ENCODE data around the gene MX2. TPM values are rescaled to one million over a fixed set of nuclear protein-coding genes. Genes with fewer than 3 reads are reported as not detected.

MX2 gene
- total RNA-seq, 1 donor from 2014 or later, result 0.26 TPM

DNA sequence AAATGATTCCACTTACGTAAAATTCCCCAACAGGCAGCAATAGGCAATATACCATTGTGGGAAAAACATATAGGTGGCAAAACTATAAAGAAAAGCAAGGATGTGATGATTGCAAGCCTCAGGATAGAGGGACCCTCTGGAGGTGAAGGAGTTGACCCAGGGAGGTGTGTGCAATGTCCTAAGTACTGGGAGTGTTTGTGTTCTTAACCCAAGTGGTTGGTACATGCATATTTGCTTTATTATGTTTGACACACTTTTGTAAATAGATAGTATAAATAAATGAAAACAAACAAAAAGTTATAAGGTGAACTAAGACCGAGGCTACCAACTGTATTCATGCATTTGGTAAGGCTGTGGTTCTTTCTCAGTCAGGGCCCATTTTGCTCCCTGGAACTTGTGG, 71.7 kb downstream of the MX2 start:
- DNase-seq (ENCODE audit: low read depth) (no peak), FAIRE-seq (no peak)
- TF ChIP-seq, protein P1, sequence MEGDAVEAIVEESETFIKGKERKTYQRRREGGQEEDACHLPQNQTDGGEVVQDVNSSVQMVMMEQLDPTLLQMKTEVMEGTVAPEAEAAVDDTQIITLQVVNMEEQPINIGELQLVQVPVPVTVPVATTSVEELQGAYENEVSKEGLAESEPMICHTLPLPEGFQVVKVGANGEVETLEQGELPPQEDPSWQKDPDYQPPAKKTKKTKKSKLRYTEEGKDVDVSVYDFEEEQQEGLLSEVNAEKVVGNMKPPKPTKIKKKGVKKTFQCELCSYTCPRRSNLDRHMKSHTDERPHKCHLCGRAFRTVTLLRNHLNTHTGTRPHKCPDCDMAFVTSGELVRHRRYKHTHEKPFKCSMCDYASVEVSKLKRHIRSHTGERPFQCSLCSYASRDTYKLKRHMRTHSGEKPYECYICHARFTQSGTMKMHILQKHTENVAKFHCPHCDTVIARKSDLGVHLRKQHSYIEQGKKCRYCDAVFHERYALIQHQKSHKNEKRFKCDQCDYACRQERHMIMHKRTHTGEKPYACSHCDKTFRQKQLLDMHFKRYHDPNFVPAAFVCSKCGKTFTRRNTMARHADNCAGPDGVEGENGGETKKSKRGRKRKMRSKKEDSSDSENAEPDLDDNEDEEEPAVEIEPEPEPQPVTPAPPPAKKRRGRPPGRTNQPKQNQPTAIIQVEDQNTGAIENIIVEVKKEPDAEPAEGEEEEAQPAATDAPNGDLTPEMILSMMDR (IDR thresholded peaks at IDR 0.05; ENCODE audit: insufficient read depth, low read length, severe bottlenecking), result no peak
- H3K27me3 ChIP-seq (ENCODE audit: control insufficient read depth, insufficient read depth, low read length), result no peaks in the 10 kb centered on the region
- H3K4me3 ChIP-seq (ENCODE audit: low read depth, low read length), result no peak overlapping the region
- H3K36me3 ChIP-seq (ENCODE audit: control insufficient read depth, insufficient read depth, low read length), result no peaks in the 10 kb centered on the region

DNA sequence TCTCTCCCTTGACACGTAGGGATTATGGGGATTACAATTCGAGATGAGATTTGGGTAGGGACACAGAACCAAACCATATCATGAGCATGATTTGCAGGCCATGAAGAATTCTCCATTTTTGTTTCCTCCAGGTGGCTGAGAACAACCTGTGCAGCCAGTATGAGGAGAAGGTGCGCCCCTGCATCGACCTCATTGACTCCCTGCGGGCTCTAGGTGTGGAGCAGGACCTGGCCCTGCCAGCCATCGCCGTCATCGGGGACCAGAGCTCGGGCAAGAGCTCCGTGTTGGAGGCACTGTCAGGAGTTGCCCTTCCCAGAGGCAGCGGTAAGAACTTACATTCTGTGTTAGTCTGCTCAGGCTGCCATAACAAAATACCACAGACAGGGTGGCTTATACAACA, 73.9 kb downstream of the MX2 start:
- DNase-seq (ENCODE audit: low read depth), result no peak
- no peaks in the 10 kb centered on the region for H3K36me3 ChIP-seq (ENCODE audit: control insufficient read depth, insufficient read depth, low read length)
- TF ChIP-seq, protein P1 (IDR thresholded peaks at IDR 0.05; ENCODE audit: insufficient read depth, low read length, severe bottlenecking), result no peak

DNA sequence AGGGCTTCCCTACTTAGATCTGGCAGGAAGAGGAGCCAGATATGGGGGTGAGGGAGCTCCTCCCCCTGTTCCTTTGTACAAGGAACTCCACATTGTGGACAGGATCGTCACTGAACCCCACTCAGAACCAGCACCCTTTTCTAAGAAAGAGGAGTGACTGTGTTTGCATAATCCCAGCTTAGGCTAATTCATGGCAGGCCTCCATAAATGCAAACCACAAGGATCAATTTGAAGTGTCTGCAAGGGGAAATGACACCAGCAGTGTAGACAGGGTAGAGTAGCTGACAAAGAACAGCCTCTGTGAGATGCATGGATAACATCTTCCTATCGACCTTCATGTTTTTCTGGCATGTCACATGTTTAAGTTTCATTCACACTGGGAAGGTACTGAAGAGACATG, 75.9 kb downstream of the MX2 start:
- FAIRE-seq, result no peak
- H3K4me3 ChIP-seq (ENCODE audit: low read depth, low read length), result no peak overlapping the region
- no peaks in the 10 kb centered on the region for H3K36me3 ChIP-seq (ENCODE audit: control insufficient read depth, insufficient read depth, low read length)
- TF ChIP-seq, protein P1 (IDR thresholded peaks at IDR 0.05; ENCODE audit: insufficient read depth, low read length, severe bottlenecking), result no peak
- DNase-seq (ENCODE audit: low read depth), result no peak
- no peaks in the 10 kb centered on the region for H3K27me3 ChIP-seq (ENCODE audit: control insufficient read depth, insufficient read depth, low read length)

More for the DNA sequence above, 73.9 kb downstream of the MX2 start:
- Histone ChIP-seq H3K27me3 (ENCODE audit: control insufficient read depth, insufficient read depth, low read length) (no peaks in the 10 kb centered on the region), H3K4me3 (ENCODE audit: low read depth, low read length) (no peak overlapping the region)
- FAIRE-seq, result no peak

DNA sequence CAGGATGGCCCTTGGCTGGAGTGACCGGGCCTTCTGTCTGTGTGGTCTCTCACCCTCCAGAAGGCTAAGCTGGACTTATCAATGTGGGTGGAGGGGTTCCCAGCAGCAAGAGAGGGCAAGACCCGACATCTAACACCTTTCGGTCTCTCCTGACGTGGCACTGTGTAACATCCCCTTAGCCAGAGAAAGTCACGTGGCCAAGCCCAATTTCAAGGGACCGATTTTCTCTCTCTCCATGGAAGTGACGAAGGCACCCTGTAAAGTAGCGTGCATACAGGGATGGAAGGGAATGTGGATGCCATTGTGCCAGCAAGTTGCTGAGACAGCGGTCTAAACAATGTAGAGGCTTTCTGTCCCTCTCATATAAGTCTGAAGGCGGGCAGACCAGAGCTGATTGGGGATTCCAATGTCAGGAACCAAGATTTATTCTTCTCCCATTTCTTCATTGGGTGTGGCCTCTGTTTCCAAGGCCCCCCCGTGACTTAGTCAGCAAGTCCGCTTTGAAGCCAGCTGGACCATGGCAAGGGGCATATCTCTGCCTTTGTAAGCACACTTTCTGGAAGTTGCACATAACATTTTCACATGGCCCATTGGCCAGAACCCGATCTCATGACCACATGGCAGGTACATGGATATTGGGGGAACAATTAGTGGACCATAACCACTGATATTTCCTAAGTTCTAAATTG, 76.7 kb downstream of the MX2 start:
- no peak for DNase-seq (ENCODE audit: low read depth)
- no peak for FAIRE-seq
- no peaks in the 10 kb centered on the region for H3K27me3 ChIP-seq (ENCODE audit: control insufficient read depth, insufficient read depth, low read length)
- TF ChIP-seq, protein P1 (IDR thresholded peaks at IDR 0.05; ENCODE audit: insufficient read depth, low read length, severe bottlenecking), result no peak
- H3K36me3 ChIP-seq (ENCODE audit: control insufficient read depth, insufficient read depth, low read length), result no peaks in the 10 kb centered on the region
- no peak overlapping the region for H3K4me3 ChIP-seq (ENCODE audit: low read depth, low read length)

DNA sequence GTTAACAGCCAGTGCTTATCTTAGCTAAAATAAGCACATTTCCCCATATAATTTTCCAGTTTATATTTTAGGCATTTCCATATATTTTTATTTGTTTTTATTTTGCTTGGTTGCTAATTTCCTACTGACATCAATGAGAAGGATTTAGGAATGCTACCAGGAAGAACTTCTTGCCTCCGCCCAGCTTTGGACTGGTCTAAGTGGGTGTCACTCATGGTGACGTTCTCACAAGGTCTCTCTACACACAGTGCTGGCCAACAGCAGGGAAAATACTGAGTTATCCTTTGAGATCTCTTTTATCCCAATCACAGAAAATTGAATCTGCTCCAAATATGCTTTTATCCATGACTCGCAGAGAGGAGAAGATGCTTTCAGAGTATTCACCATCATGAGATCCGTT, 77.4 kb downstream of the MX2 start:
- Histone ChIP-seq H3K36me3 (ENCODE audit: control insufficient read depth, insufficient read depth, low read length) (no peaks in the 10 kb centered on the region), H3K4me3 (ENCODE audit: low read depth, low read length) (no peak overlapping the region), H3K27me3 (ENCODE audit: control insufficient read depth, insufficient read depth, low read length) (no peaks in the 10 kb centered on the region)
- FAIRE-seq (no peak), DNase-seq (ENCODE audit: low read depth) (no peak)
- TF ChIP-seq, protein P1 (IDR thresholded peaks at IDR 0.05; ENCODE audit: insufficient read depth, low read length, severe bottlenecking), result no peak

DNA sequence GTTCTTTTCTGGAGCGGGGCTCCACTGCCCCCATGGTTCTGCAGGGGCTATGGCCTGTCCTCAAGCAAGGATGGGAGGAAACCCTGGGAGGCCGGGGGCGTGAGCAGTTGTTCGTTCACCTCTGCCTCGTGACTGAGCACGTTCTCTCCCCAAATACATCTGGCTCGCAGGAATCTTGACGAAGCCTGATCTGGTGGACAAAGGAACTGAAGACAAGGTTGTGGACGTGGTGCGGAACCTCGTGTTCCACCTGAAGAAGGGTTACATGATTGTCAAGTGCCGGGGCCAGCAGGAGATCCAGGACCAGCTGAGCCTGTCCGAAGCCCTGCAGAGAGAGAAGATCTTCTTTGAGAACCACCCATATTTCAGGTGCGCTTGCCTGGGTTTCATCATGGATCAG, 79.7 kb downstream of the MX2 start:
- Histone ChIP-seq H3K4me3 (ENCODE audit: low read depth, low read length) (no peak overlapping the region), H3K36me3 (ENCODE audit: control insufficient read depth, insufficient read depth, low read length) (no peaks in the 10 kb centered on the region), H3K27me3 (ENCODE audit: control insufficient read depth, insufficient read depth, low read length) (no peaks in the 10 kb centered on the region)
- no peak for FAIRE-seq
- no peak for DNase-seq (ENCODE audit: low read depth)
- TF ChIP-seq, protein P1 (IDR thresholded peaks at IDR 0.05; ENCODE audit: insufficient read depth, low read length, severe bottlenecking), result no peak

Measured in bronchial epithelial cell (primary cell).